Measurements from ENCODE around the gene ARID1B.

ARID1B gene

GRCh38 chr6:157116426-157116825 is 339.2 kb downstream of the ARID1B start:
- no peak for DNase-seq

- no peak for DNase-seq
Measured at GRCh38 chr6:157117431-157118095, 340.4 kb downstream of the ARID1B start.

GRCh38 chr6:157119502-157120027 is 342.4 kb downstream of the ARID1B start:
- DNase-seq, result no peak

GRCh38 chr6:157120534-157121232 is 343.5 kb downstream of the ARID1B start:
- no peak for DNase-seq

- no peak for DNase-seq
Measured at GRCh38 chr6:157121897-157122296, 344.7 kb downstream of the ARID1B start.

GRCh38 chr6:157123234-157123633 is 346.1 kb downstream of the ARID1B start:
- no peak for DNase-seq

GRCh38 chr6:157124485-157125254 is 347.5 kb downstream of the ARID1B start:
- DNase-seq, result no peak

GRCh38 chr6:157125531-157125930 is 348.4 kb downstream of the ARID1B start:
- no peak for DNase-seq

- no peak for DNase-seq
Measured at GRCh38 chr6:157126183-157127098, 349.3 kb downstream of the ARID1B start.

- no peak for DNase-seq
Measured at GRCh38 chr6:157128235-157128775, 351.1 kb downstream of the ARID1B start.

GRCh38 chr6:157131250-157131649 is 354.1 kb downstream of the ARID1B start:
- DNase-seq, result no peak

- no peak for DNase-seq
Measured at GRCh38 chr6:157133856-157134255, 356.7 kb downstream of the ARID1B start.

GRCh38 chr6:157134402-157135047 is 357.3 kb downstream of the ARID1B start:
- DNase-seq, result no peak

GRCh38 chr6:157135691-157136090 is 358.5 kb downstream of the ARID1B start:
- DNase-seq, result no peak

- no peak for DNase-seq
Measured at GRCh38 chr6:157137501-157137900, 360.3 kb downstream of the ARID1B start.

GRCh38 chr6:157139054-157139708 is 362.0 kb downstream of the ARID1B start:
- no peak for DNase-seq

- no peak for DNase-seq
Measured at GRCh38 chr6:157143171-157143889, 366.2 kb downstream of the ARID1B start.

GRCh38 chr6:157143890-157144798 is 367.0 kb downstream of the ARID1B start:
- DNase-seq, result no peak

GRCh38 chr6:157144859-157145568 is 367.8 kb downstream of the ARID1B start:
- DNase-seq, result no peak
